Activated CD4-positive, CD25-positive, alpha-beta regulatory T cell treated with anti-CD3 and anti-CD28 coated beads, Interleukin-2, amount 50 U/mL, for 24 hours (primary cell): Measurements from ENCODE around the gene STIP1.

Experiments
- ATAC-seq, 2 donors: fragments of 150-1000 bp; cut with Tn5 transposase; one replicate each; pipeline ENCODE4 v1.10.0; 2021; ENCODE audit warnings: mild to moderate bottlenecking in 1 of 2, moderate library complexity in 1 of 2

Gene STIP1

DNA sequence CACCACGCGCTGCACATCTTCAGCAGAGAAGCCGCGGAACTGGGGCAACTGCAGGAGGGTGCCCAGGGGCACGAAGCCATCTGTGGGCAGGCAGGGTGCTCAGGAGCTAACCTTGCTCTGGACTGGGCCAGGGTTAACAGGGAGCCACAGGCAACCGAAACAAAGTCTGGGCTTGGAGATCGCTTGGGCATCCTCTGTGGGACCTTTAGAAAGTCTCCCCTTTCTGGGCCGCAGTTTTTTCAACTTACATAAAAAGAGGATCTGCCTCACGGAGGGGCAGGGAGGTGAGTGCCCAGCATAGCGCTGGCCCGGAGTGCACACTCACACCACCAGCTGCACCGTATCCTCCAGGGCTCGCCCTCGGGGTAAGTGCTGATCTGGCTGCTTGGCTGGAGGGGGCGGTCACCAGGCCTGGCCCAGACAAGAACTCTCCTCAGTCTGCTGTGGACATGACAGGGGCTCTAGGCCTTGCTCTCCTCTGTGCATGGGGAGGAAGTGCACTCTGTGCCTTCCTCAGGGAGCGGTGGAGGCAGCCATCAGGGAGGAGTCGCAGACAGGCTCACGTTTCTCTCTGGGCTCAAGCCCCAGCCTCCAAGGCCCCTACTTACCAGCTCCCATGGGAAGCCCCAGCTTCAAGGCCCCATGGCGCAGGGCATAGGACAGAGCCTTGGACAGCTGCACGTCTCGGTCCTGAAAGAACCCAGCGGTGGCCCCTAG, 39.1 kb downstream of the STIP1 start:
- ATAC-seq, result no peak

DNA sequence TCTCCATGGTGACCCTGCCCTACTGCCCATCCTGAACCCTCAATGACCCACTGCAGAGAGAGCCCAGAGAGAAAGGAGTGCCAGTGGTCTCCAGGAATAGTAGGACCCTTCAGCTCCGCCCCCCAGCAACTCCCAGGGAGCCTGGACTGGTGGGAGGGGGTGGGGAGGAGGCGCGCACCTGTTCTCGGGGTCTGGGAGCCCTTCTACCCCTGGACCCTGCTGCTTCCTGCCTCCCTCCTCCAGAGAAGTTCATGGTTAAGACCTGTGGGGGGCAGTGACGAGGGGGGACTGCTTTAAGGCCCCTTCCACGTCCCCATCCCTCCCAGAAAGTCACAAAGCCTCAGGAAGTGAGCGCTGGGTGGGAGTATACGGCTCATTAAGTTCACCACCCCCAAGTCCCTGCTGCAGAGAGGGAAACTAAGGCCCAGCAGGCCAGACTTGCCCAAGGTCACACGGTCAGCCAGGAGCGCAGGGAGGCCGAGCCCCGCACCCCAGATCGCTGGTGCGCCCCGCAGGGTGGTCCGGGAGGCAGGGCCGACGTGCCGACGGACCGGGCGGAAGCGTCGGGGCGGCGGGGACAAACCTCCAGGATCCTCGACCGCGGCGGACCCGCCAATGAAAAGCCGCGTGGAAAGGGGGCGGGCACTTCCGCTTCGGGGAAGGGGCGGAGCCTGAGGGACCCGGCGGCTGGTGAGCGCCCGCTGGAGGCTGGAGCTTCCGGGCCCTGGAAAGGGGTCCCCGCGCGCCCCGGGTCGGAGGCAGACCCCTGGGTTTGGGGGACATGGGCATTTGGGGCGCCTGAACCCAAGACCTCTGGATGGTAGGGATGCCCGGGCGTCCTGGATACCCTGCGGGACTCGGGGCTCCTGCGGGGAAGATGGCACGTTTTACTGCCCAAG, 39.9 kb downstream of the STIP1 start, which contains the start of the genes NUDT22 and TRPT1:
Gene NUDT22, plus strand, starts transcription at position 667 of the 899 bp plus-strand sequence. CDS start 379 bp downstream, outside the sequence.
Gene TRPT1, minus strand, starts transcription at position 579 of the 899 bp plus-strand sequence. Its CDS starts 326 bp downstream, at position 253.
- ATAC-seq, result peak; percentile 68 to 77

GRCh38 chr11:64226507-64227051, 40.6 kb downstream of the STIP1 start:
- ATAC-seq, result peak; percentile 34 to 41

DNA sequence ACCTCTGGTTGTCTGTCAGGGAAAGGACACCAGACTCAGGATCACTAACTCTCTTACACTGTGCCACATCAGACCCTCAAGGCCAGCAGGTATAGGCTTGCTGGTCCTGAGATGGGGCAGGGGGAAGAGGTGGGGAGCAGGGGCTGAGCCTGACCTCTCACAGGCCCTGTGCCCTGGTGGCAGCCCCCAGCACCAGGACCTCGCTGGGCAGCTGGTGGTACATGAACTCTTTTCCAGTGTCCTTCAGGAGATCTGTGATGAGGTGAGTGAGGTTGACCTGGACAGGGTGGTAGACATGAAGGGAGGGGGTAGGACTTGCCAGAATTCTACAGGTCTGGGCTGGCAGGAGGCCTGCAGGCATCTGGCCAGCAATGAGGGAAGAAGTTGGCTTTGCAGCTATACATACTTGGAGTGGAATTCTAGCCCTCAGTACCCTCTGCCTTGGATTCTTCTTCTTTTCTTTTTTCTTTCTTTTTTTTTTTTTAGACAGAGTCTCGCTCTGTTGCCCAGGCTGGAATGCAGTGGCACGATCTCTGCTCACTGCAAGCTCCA, 41.5 kb downstream of the STIP1 start:
- ATAC-seq, result no peak

DNA sequence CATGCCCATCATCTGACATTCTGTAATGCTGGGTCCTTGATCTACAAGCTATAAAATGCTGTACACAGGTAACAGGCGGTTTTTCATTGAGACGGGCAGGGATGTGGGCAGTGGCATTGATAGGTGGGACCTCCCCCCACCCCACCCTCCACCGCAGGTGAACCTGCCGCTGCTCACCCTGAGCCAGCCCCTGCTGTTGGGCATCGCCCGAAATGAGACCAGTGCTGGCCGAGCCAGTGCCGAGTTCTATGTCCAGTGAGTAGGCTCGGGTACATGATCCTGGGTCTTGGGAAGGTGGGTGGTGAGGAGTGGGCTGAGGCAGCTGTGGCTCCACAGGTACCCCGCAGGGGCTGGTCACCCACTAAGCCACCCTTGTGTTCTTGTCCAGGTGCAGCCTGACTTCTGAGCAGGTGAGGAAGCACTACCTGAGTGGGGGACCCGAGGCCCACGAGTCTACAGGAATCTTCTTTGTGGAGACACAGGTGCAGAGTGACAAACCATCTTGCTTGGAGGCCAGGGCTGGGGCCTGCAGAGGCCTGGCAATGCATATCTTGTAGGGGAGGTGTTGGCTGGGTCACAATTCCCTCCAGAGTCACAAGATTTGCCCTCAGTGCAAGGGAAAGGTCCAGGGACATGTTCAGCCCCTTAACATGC, 43.2 kb downstream of the STIP1 start:
- no peak for ATAC-seq

- ATAC-seq, result no peak
Observed at GRCh38 chr11:64229744-64230170, 43.8 kb downstream of the STIP1 start.

DNA sequence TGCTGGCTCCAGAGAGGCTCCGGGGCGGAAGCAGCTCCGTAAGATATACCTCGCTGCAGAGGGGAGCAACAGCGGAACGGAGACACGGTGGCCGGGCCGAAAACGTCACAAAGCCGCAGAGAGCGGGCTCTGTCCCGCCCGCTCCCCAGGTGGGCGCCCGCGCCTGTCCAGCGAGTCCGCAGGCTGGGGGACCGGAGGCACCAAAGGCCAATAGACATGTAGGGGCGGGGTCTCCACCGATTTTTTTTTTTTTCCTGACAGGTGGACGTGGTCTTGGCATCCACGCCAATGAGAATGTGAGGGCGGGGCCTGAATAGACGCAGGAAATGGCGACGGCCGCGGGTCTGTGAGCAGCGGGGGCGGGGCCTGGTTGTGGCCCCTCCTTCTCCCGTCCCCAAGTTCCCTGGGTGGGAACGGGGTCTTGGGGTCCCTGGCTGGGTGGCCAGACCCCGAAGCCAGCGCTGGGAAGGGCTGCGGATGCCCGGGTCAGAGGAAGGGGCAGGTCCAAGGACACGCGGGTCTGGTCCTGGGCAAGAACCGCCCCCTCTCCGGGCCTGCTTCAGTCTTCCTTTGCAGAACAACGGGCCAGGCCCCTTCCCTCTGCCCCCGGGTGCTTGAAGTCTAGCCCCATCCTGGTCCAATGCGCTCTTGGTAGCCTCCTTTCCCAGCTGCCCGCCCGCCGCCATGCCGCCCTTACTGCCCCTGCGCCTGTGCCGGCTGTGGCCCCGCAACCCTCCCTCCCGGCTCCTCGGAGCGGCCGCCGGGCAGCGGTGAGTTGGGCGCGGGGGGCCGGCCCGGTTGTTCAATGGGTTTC, 44.4 kb downstream of the STIP1 start, which contains the start of gene DNAJC4:
Gene DNAJC4, plus strand, starts transcription at position 378 of the 814 bp plus-strand sequence. Its CDS starts 307 bp downstream, at position 685.
- ATAC-seq, result peak; percentile 48 to 52

DNA sequence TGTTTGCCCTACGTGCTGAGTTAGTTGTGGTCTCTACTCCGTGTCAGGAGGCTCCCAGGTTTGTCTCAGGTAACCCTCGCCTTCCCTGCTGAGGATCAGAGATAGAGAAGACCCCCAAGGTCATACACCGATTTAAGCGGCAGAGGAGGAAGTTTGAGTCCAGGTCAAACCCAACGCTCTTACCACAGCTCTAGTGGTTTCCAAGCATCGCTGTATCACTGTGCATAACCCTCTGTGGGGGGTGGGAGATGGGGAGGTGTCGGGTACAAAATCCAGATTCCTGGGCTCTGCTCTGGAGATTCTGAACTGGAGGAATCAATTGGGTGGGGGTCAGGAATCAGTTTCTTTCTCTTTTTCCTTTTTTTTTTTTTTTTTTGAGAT, 45.0 kb downstream of the STIP1 start:
- no peak for ATAC-seq

DNA sequence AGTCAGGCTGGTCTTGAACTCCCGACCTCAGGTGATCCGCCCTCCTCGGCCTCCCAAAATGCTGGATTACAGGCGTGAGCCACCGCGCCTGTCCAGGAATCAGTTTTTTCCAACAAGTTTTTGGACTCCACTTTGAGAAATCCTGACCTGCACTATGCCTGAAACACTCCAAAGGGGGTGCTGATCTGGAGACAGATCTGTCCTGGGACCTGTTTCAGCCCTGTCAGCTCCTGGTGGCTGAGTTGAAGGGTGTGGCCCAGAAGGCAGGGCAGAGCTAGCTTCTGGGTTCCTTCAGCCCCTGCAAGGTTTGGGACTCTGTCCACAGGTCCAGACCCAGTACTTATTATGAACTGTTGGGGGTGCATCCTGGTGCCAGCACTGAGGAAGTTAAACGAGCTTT, 45.6 kb downstream of the STIP1 start:
- no peak for ATAC-seq

- ATAC-seq, result no peak
Observed at GRCh38 chr11:64232182-64232966, 46.4 kb downstream of the STIP1 start.

GRCh38 chr11:64232967-64233315, 47.0 kb downstream of the STIP1 start:
- no peak for ATAC-seq

GRCh38 chr11:64233913-64234586, 48.1 kb downstream of the STIP1 start, which contains the start of gene VEGFB:
Gene VEGFB, plus strand, starts transcription at chr11:64234584. Its CDS starts 250 bp downstream, at chr11:64234834.
- peak; percentile 49 to 59 for ATAC-seq

DNA sequence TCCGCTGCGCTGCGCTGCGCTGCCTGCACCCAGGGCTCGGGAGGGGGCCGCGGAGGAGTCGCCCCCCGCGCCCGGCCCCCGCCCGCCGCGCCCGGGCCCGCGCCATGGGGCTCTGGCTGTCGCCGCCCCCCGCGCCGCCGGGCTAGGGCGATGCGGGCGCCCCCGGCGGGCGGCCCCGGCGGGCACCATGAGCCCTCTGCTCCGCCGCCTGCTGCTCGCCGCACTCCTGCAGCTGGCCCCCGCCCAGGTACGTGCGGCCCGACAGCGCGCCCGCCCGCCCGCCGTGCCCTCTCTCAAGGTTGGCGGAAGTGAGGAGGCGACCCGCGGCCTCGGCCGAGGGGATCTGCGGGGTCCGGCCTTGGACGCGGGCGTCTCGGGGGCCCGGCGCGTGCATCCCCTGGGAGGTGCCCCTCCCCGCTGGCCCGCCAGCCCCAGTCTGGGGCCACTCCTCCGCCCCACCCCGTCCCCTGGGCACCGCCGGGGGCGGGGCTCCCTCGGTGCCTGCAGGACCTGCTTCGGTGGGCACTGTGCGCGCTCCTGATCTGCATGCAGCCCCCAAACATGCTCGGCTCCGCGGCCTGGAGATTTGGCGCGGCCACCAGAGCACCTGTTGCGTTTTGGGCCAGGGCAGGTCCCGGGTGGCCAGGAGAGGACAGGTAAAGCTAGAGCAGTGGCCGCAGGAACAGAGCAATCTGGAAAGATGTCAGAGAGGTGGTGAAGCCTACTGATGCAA, 48.8 kb downstream of the STIP1 start:
- peak; percentile 57 to 61 for ATAC-seq

DNA sequence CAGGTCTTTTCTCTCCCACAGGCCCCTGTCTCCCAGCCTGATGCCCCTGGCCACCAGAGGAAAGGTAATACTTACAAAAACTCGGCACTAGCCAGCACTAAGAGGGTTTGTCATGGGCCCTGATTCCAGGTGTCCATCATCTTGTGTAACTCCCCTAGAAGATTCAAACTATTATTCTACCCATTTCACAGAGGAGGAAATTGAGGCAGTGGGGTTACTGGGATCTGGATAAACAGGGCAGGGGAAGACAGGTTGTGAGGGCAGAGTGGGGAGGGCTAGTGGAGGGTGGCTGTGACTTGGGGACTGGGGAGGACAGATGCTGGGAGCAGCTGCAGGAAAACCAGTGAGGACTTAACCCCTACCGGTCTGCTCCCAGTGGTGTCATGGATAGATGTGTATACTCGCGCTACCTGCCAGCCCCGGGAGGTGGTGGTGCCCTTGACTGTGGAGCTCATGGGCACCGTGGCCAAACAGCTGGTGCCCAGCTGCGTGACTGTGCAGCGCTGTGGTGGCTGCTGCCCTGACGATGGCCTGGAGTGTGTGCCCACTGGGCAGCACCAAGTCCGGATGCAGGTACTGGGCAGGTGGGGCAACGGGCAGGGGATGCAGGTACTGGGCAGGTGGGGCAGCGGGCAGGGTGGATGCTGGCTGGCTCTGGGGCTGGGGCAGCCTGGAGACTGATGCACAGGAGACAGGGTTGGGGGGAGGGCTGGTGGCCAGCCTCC, 49.6 kb downstream of the STIP1 start:
- no peak for ATAC-seq

GRCh38 chr11:64237484-64237951, 51.5 kb downstream of the STIP1 start:
- ATAC-seq, result no peak

- no peak for ATAC-seq
Observed at GRCh38 chr11:64238076-64238475, 52.1 kb downstream of the STIP1 start.

DNA sequence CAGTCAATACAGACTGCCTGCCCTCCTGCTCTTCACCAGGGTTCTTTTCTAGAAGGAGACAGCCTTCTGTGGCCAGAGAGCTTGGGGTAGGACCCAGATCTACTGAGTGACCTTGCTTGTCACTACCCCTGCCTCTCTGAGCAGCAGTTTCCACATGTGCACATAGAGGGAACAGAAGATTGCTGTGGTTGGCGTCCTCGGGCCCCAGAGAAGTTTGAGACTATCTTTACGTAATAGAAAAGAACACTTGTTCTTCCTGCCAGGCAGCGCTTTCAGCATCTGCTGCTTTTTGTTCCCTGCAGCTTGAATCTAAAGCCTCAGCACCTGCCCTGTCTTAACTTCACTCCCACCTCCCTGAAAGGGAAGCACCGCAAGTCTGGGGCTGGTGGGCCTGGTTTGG, 53.0 kb downstream of the STIP1 start:
- ATAC-seq, result no peak
